ENCODE measurements around the gene SLC6A18. TPM values are rescaled to one million over a fixed set of nuclear protein-coding genes. Genes with fewer than 3 reads are reported as not detected.

SLC6A18 gene
- total RNA-seq, 1 donor from 2014 or later = not detected

DNA sequence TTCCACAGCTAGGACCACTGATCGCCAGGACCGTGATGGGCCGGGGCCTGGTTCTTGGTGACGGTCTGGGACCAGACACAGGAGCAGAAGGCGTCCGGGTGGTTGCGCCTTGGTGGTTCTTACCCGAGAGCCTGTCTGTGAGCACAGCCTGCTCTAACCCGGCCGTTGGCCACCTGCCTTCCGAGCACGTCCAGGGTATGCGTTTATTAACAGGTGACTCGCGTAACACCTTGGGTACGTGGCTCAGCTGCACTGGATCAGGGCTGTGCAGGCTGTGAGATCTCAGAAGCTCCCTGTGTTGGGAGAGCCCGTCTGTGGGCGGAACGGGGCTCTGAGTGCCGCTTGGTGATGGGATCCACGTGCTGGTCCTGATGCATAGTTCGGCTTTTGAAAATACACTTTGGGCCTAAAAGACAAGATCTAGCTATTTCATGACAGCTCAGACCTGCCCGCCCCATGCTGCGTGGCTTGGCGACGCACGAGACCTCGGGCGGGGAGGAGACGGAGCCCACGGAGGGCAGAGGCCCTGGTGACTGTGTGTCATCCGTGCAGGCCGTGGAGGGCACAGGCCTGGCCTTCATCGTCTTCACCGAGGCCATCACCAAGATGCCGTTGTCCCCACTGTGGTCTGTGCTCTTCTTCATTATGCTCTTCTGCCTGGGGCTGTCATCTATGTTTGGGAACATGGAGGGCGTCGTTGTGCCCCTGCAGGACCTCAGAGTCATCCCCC lies 6.7 kb upstream of the SLC6A18 start:
- intact Hi-C loops (cut with micrococcal nuclease) = no loop called here
- H3K9me3 Mint-ChIP-seq = no peaks in the 10 kb centered on the region

DNA sequence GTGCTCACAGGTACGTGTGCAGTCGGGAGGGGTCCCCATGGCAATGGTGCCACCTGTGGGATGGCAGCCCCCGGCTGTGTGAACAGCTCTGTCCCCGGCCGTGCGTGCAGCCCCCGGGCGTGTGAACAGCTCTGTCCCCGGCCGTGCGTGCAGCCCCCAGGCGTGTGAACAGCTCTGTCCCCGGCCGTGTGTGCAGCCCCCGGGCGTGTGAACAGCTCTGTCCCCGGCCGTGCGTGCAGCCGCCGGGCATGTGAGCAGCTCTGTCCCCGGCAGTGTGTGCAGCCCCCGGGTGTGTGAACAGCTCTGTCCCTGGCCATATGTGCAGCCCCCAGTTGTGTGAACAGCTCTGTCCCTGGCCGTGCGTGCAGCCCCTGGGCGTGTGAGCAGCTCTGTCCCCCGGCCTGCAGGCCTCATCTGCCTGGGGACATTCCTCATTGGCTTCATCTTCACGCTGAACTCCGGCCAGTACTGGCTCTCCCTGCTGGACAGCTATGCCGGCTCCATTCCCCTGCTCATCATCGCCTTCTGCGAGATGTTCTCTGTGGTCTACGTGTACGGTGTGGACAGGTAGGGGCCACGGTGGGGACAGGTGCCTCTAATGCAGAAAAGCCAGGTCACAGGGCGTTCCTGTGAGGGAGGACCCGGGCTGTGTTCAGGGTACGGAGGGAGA lies 5.9 kb upstream of the SLC6A18 start:
- Mint-ChIP-seq H3K27ac (no peak overlapping the region), H3K27me3 (ENCODE audit: low read depth) (no peaks in the 10 kb centered on the region), H3K4me3 (ENCODE audit: low read depth) (no peak overlapping the region), H3K9me3 (no peaks in the 10 kb centered on the region), H3K36me3 (ENCODE audit: low read depth) (no peaks in the 10 kb centered on the region), H3K4me1 (ENCODE audit: low read depth) (no peaks in the 10 kb centered on the region)
- DNase-seq (ENCODE audit: low spot score) = no peak
- intact Hi-C loops (cut with micrococcal nuclease) = no loop called here

More for the DNA sequence above, 6.7 kb upstream of the SLC6A18 start:
- Mint-ChIP-seq H3K27ac (no peak overlapping the region), H3K4me1 (ENCODE audit: low read depth) (no peaks in the 10 kb centered on the region), H3K36me3 (ENCODE audit: low read depth) (no peaks in the 10 kb centered on the region), H3K27me3 (ENCODE audit: low read depth) (no peaks in the 10 kb centered on the region), H3K4me3 (ENCODE audit: low read depth) (no peak overlapping the region)
- no peak for DNase-seq (ENCODE audit: low spot score)

DNA sequence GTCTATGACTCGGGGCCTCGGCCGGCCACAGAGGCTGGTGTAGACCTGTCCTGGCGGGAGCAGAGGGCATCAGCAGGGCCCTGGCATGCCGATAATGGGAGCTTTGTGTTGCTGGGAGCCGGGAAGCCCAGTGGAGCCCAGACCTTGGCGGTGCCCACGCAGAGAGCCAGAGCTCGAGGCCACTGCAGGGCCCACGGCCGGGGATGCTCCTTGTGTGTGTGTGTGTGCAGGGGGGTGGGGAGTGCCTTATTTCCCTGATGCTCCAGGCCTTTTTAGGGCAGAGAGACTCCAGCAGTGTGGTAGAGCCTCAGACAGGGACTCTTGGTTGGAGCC lies 5.4 kb upstream of the SLC6A18 start:
- Mint-ChIP-seq H3K4me3 (ENCODE audit: low read depth) (no peak overlapping the region), H3K27me3 (ENCODE audit: low read depth) (no peaks in the 10 kb centered on the region), H3K4me1 (ENCODE audit: low read depth) (no peaks in the 10 kb centered on the region), H3K27ac (no peak overlapping the region), H3K9me3 (no peaks in the 10 kb centered on the region), H3K36me3 (ENCODE audit: low read depth) (no peaks in the 10 kb centered on the region)
- DNase-seq (ENCODE audit: low spot score) = no peak
- intact Hi-C loops (cut with micrococcal nuclease) = no loop called here

DNA sequence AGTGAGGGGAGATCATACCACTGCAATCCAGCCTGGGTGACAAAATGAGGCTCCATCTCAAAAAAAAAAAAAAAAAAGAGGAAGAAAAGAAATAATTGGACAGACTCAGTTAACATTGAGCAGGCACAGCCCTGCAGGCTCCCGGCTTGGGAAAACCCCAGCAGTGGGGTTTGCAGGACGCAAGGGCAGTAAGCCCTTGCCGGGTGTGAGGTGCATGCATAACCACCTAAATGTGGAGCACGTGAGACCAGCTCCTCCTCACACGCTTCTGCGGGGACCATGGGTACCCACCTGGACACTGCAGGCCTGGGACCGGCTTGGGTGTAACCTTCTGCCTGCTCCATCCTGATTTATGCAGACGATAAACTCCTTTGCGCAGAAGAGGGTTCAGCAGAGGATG lies 4.8 kb upstream of the SLC6A18 start:
- no peaks in the 10 kb centered on the region for H3K36me3 Mint-ChIP-seq (ENCODE audit: low read depth)
- no peaks in the 10 kb centered on the region for H3K27me3 Mint-ChIP-seq (ENCODE audit: low read depth)
- intact Hi-C loops (cut with micrococcal nuclease) = no loop called here
- DNase-seq (ENCODE audit: low spot score) = no peak
- no peaks in the 10 kb centered on the region for H3K9me3 Mint-ChIP-seq
- H3K4me1 Mint-ChIP-seq (ENCODE audit: low read depth) = no peaks in the 10 kb centered on the region
- H3K27ac Mint-ChIP-seq = no peak overlapping the region
- no peak overlapping the region for H3K4me3 Mint-ChIP-seq (ENCODE audit: low read depth)

DNA sequence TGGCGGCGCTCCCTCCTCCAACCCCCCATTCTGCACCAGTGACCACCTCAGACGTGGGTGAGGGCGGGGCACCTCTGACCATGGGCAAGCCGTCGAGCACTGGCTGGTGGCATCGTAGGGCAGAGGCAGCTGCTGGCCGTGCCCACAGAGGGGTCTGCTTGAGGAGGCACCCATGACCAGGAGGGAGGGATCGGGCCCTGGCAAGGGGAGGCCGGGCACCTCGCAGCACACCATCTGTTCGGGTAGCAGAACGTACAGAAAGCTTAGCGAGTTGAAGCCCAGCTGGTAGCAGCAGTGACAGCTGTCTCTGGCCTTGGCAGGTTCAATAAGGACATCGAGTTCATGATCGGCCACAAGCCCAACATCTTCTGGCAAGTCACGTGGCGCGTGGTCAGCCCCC lies 4.3 kb upstream of the SLC6A18 start:
- H3K36me3 Mint-ChIP-seq (ENCODE audit: low read depth) = no peaks in the 10 kb centered on the region
- DNase-seq (ENCODE audit: low spot score) = no peak
- H3K27ac Mint-ChIP-seq = no peak overlapping the region
- H3K27me3 Mint-ChIP-seq (ENCODE audit: low read depth) = no peaks in the 10 kb centered on the region
- no peaks in the 10 kb centered on the region for H3K9me3 Mint-ChIP-seq
- no peak overlapping the region for H3K4me3 Mint-ChIP-seq (ENCODE audit: low read depth)
- H3K4me1 Mint-ChIP-seq (ENCODE audit: low read depth) = no peaks in the 10 kb centered on the region
- intact Hi-C loops (cut with micrococcal nuclease) = no loop called here

DNA sequence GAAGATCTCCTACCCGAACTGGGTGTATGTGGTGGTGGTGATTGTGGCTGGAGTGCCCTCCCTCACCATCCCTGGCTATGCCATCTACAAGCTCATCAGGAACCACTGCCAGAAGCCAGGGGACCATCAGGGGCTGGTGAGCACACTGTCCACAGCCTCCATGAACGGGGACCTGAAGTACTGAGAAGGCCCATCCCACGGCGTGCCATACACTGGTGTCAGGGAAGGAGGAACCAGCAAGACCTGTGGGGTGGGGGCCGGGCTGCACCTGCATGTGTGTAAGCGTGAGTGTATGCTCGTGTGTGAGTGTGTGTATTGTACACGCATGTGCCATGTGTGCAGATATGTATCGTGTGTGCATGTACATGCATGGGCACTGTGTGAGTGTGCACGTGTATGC lies 3.5 kb upstream of the SLC6A18 start:
- Mint-ChIP-seq H3K9me3 (no peaks in the 10 kb centered on the region), H3K4me3 (ENCODE audit: low read depth) (no peak overlapping the region), H3K36me3 (ENCODE audit: low read depth) (no peaks in the 10 kb centered on the region), H3K4me1 (ENCODE audit: low read depth) (no peaks in the 10 kb centered on the region), H3K27ac (no peak overlapping the region), H3K27me3 (ENCODE audit: low read depth) (no peaks in the 10 kb centered on the region)
- intact Hi-C loops (cut with micrococcal nuclease) = no loop called here
- DNase-seq (ENCODE audit: low spot score) = no peak

DNA sequence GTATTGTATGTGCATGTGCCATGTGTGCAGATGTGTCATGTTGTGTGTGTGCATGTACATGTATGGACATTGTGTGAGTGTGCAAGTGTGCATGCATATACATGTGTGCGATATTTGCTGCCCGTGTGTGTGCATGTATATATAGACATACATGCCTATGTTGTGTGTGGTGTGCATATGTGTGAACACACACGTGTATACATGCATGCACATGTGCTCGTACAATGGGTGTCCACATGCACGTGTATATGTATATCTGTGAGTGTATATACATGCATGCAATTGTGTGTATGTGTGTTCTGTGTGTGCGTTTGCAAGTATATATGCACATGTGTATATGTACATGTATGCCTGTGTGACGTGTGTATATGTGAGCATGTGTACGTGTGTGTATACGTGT lies 3.0 kb upstream of the SLC6A18 start:
- Mint-ChIP-seq H3K4me1 (ENCODE audit: low read depth) (no peaks in the 10 kb centered on the region), H3K36me3 (ENCODE audit: low read depth) (no peaks in the 10 kb centered on the region), H3K4me3 (ENCODE audit: low read depth) (no peak overlapping the region), H3K9me3 (no peaks in the 10 kb centered on the region), H3K27ac (no peak overlapping the region), H3K27me3 (ENCODE audit: low read depth) (no peaks in the 10 kb centered on the region)
- intact Hi-C loops (cut with micrococcal nuclease) = no loop called here
- no peak for DNase-seq (ENCODE audit: low spot score)

DNA sequence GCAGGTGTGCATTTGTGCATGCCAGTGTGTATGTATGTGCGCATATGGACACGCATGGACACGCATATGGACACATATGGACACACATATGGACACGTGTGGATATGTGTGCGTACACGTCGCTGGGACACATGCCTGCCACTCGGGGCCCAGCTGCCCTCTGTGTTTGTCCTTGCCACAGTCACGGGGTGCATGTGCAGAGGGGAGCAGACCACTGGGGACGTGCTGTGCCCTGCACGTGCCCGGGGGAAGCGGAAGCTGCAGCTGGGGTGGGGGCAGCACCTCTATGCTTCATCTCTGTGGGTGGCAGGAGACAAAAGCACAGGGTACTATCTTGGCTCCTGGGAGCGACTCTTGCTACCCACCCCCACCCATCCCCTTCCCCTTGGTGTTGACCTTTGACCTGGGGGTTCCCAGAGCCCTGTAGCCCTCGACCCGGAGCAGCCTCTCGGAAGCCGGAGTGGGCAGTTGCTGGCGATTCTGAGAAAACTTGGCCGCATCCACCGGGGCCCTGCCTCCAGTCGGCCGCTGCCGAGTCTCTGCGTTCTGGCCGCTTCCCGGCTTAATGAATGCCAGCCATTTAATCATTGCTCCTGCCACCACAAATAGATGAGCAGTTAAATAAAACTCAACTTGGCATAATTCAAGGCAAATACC lies 2.4 kb upstream of the SLC6A18 start:
- peaks cover 3% of the 10 kb centered on the region for H3K27me3 Mint-ChIP-seq (ENCODE audit: low read depth)
- no peaks in the 10 kb centered on the region for H3K9me3 Mint-ChIP-seq
- H3K4me1 Mint-ChIP-seq (ENCODE audit: low read depth) = no peaks in the 10 kb centered on the region
- H3K4me3 Mint-ChIP-seq (ENCODE audit: low read depth) = no peak overlapping the region
- DNase-seq (ENCODE audit: low spot score) = no peak
- H3K27ac Mint-ChIP-seq = no peak overlapping the region
- H3K36me3 Mint-ChIP-seq (ENCODE audit: low read depth) = no peaks in the 10 kb centered on the region
- intact Hi-C loops (cut with micrococcal nuclease) = no loop called here

DNA sequence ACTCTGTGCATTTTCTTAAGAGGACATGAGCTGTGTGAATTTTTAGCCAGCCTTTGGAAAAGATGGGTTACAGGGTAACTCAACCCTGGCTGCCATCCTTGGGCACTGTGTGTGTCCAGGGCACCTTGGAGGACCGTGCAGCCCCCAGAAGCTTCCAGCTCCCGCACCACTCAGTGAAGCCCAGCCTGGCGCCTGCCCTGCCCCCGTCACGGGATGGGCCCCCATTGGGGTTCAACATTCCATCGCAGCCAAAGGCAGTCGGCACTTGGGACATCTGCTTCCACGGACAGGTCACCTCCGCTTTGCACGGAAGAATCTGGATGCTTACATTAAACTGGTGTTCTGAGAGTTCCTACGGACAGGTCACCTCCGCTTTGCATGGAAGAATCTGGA lies 1.9 kb upstream of the SLC6A18 start:
- Mint-ChIP-seq H3K9me3 (no peaks in the 10 kb centered on the region), H3K4me1 (ENCODE audit: low read depth) (no peaks in the 10 kb centered on the region), H3K36me3 (ENCODE audit: low read depth) (no peaks in the 10 kb centered on the region), H3K4me3 (ENCODE audit: low read depth) (no peak overlapping the region), H3K27me3 (ENCODE audit: low read depth) (peaks cover 8% of the 10 kb centered on the region), H3K27ac (no peak overlapping the region)
- DNase-seq (ENCODE audit: low spot score) = no peak
- intact Hi-C loops (cut with micrococcal nuclease) = no loop called here

DNA sequence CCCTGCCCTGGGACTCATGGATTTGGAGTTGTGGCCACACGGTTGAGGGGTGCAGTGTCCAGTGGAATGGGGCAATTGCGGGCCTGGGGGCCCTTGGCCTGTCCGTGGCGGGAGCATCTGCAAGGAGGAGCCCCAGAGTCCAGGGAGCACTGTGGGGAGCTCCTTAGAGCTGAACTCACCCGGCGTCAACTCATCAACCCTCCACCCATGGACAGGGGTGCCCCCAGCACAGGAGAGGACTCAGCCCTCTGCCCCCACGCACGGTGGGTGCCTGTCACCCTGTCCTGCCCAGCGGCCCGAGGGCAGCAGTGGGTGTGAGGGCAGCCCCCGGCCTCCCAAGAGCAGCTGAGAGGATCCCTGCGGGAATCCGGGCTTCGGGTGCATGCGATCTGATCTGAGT lies 550 bp upstream of the SLC6A18 start:
- DNase-seq (ENCODE audit: low spot score) = no peak
- H3K4me3 Mint-ChIP-seq (ENCODE audit: low read depth) = no peak overlapping the region
- H3K9me3 Mint-ChIP-seq = no peaks in the 10 kb centered on the region
- no peaks in the 10 kb centered on the region for H3K36me3 Mint-ChIP-seq (ENCODE audit: low read depth)
- H3K4me1 Mint-ChIP-seq (ENCODE audit: low read depth) = no peaks in the 10 kb centered on the region
- intact Hi-C loops (cut with micrococcal nuclease) = no loop called here
- peaks cover 14% of the 10 kb centered on the region for H3K27me3 Mint-ChIP-seq (ENCODE audit: low read depth)
- H3K27ac Mint-ChIP-seq = no peak overlapping the region

DNA sequence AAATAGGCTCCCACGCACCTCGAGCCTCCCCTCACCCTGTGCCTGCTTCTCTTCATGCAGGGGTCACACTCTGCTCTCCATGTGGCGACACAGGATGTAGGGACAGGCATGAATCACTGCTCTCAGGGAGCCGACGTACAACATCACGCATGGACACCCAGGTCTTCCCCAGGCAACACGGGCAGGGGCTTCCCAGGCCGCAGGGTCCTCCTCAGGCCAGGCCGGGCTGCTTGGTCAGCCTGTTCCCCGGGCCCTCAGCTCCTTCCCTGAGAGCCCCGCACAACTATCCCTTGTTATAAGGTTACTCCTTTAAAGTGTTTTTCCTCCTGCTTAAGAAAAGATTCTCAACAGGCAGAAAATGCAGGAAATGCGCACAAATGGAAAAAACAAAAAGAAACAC lies 1.1 kb downstream of the SLC6A18 start:
- no peaks in the 10 kb centered on the region for H3K9me3 Mint-ChIP-seq
- no peaks in the 10 kb centered on the region for H3K4me1 Mint-ChIP-seq (ENCODE audit: low read depth)
- DNase-seq (ENCODE audit: low spot score) = no peak
- no peaks in the 10 kb centered on the region for H3K36me3 Mint-ChIP-seq (ENCODE audit: low read depth)
- H3K27me3 Mint-ChIP-seq (ENCODE audit: low read depth) = peaks cover 14% of the 10 kb centered on the region
- H3K4me3 Mint-ChIP-seq (ENCODE audit: low read depth) = no peak overlapping the region
- H3K27ac Mint-ChIP-seq = no peak overlapping the region
- intact Hi-C loops (cut with micrococcal nuclease) = no loop called here

DNA sequence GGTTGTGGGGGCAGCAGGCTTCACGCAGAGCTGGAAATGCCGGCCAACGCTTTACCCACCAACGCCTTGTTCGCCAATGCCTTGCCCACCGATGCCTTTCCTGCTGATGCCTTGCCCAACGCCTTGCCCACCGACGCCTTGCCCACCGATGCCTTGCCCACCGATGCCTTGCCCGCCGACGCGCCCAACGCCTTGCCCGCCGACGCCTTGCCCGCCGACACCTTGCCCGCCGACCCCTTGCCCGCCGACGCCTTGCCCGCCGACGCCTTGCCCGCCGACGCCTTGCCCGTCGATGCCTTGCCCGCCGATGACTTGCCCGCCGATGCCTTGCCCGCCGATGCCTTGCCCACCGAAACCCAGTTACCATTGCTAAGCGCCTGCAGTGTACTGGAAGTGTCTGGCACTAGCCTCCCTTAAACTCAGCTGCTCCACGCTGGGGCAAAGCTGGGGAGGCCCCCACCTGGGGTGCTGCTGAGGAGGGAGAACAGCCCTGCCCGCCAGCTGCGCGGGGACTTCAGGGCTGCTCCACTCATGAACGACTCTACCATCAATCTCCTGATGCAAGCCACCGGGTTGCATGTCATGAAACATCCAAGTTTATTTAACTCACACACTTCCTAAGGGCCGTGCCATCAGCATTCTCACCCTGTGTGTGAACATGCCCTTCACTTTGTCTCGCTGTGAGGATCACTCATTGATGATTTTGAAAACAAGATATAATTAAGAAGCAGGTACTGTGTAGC lies 1.8 kb downstream of the SLC6A18 start:
- Mint-ChIP-seq H3K9me3 (no peaks in the 10 kb centered on the region), H3K4me1 (ENCODE audit: low read depth) (no peaks in the 10 kb centered on the region), H3K27ac (no peak overlapping the region), H3K27me3 (ENCODE audit: low read depth) (peaks cover 14% of the 10 kb centered on the region), H3K4me3 (ENCODE audit: low read depth) (no peak overlapping the region), H3K36me3 (ENCODE audit: low read depth) (no peaks in the 10 kb centered on the region)
- no peak for DNase-seq (ENCODE audit: low spot score)
- intact Hi-C loops (cut with micrococcal nuclease) = no loop called here

DNA sequence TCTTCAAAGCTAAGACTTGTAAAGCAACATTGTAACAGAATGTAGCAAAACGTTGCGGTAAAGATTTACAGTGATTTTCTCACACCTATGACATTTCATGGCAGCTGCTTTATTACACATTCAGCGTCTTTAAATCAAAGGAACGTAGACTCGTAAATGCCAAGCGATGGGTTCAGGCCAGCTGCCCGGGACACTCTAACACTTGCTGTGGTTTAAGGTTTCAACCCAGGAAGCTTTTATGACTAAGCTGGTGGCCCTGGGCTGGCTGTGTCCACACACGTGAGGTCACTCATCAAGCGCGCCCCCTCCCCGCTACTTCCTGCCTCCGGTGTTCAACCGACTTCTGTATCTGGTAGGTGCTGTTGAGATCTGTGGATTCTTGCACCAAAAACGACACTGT lies 2.5 kb downstream of the SLC6A18 start:
- no peak for DNase-seq (ENCODE audit: low spot score)
- Mint-ChIP-seq H3K27me3 (ENCODE audit: low read depth) (peaks cover 14% of the 10 kb centered on the region), H3K9me3 (no peaks in the 10 kb centered on the region), H3K27ac (no peak overlapping the region), H3K4me1 (ENCODE audit: low read depth) (no peaks in the 10 kb centered on the region), H3K36me3 (ENCODE audit: low read depth) (no peaks in the 10 kb centered on the region), H3K4me3 (ENCODE audit: low read depth) (no peak overlapping the region)
- intact Hi-C loops (cut with micrococcal nuclease) = no loop called here
